HG03558 (cell line): ENCODE data around the gene TMEM62.
"Not testable (repeated sequence)": the region's sequence is repeated elsewhere in the genome, so short reads cannot be mapped to it uniquely, and the experiment has no call there.

Source experiments
- ATAC-seq: cut with Tn5 transposase; IDR thresholded peaks from one replicate; pipeline ENCODE4 v1.9.1; 2021; ENCODE audit warnings: moderate number of reproducible peaks; ENCODE audit not compliant: unreplicated experiment; ENCODE audit errors: extremely low read depth

Gene TMEM62

DNA sequence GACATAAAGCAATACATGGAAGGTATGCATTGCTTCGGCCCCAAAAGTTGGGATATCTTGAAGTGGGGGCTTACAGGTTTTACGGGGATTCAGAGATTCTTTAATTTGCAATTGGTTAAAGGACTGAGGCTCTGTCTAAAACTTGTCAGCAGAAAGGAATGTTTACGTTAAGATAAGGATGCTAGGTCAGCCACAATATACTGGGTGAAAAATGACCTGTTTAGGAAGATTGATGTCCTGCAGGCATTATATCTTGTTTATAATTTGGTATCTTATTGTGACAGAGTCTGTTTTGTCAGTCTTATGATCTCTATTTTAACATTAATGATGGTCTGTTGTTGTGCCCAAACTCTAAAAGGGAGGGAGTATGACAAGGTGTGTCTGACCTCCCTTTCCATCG lies 36.5 kb downstream of the TMEM62 start:
- ATAC-seq: no peak

- not testable (repeated sequence) for ATAC-seq
Observed at GRCh38 chr15:43175656-43176309, 42.4 kb downstream of the TMEM62 start.

DNA sequence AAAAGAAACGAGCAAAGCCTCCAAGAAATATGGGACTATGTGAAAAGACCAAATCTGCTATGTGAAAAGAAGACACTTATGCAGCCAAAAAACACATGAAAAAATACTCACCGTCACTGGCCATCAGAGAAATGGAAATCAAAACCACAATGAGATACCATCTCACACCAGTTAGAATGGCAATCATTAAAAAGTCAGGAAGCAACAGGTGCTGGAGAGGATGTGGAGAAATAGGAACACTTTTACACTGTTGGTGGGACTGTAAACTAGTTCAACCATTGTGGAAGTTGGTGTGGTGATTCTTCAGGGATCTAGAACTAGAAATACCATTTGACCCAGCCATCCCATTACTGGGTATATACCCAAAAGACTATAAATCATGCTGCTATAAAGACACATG lies 43.8 kb downstream of the TMEM62 start:
- not testable (repeated sequence) for ATAC-seq

DNA sequence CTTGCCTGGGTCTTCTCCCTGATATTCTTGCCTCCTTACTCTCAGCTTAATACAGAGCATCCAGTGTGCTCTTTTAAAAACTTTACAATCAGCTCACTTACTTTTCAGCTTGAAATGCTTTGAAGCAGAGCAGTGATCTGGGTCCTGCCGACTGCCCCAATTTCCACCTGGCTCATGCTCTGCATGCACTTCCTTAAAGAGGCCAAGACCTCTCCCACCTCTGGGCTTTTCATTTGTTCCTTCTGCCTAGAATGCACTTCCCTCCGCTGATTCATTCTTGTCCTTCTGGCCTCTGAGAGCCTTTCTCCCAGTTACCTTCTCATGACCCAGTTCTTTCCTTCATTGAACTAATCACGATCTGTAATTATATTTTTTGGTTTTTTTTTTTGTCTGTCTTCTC lies 49.9 kb downstream of the TMEM62 start:
- no peak for ATAC-seq

DNA sequence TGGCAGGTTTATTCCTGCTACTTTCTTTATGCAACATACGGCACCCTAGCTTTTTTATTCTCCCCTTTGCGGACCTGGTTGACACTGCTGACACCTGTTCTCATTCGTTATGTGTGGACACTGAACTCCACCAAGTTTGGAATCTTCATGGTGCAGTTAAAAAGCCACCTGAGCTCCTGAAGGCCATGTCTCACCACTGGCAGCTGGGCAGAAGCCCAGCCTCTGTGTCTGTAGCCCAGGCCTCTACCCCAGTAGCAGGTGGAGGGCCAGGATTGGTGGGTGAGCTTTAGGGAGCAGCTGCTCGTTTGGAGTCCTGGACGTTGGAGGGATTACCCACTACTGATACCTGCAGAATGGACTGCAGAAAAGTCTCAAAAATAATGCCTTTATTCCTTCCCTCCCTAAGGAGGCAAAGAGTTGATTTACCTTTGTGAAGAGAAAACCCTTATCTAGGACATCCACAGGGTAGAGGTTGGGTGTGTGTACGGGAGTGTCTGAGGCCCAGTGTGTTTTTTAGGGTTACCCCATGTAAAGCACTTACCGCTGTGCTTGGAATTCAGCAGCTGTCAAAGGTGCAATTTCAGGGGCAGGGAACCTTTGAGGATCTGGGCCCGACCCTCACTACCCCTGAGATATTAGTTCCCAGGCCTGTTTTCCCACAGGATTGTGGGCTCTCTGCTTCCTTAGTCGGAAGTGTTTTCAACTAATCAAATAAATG lies 51.2 kb downstream of the TMEM62 start:
- ATAC-seq: no peak

DNA sequence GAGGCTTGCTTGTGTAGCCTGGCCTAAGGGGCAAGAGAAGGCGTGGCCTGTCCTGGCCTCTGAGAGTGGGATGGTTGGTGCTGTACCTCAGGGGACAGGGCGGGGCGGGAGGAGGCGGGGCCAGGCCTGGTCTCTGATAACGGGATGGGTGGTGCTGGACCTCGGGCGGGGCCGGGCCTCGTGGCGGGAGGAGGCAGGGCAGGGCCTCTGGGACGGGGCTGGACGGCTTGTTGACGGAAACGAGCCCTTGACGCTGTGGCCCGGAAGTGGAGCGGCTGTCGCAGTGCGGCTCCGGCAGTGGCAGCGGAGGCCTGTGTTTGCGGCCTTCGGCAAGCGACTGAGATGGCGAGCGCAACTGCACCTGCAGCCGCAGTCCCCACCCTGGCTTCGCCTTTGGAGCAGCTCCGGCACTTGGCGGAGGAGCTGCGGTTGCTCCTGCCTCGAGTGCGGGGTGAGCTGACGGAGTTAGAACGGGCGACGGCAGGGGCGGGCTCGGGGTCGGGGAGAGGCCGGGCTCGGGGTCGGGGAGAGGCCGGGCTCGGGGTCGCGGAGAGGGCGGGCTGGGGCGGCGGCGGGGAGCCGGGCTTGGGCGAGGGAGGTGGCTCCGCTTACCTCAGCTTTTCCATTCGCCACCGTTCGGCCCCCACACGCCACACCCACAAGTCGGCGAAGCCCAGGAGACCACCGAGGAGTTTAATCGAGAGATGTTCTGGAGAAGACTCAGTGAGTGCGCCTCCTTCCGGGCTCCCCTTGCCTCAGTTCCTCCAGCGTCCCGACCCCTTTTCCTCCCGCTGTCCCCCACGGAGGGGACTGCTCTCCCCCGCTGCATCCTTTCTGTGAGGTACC lies 52.0 kb downstream of the TMEM62 start, which contains the start of gene CCNDBP1:
TSS of gene CCNDBP1 (plus strand) at position 247 of the 846 bp plus-strand sequence. CDS start at position 343, 96 bp downstream.
- ATAC-seq: peak; percentile 74

- ATAC-seq: no peak
Observed at GRCh38 chr15:43186003-43186353, 52.6 kb downstream of the TMEM62 start.

DNA sequence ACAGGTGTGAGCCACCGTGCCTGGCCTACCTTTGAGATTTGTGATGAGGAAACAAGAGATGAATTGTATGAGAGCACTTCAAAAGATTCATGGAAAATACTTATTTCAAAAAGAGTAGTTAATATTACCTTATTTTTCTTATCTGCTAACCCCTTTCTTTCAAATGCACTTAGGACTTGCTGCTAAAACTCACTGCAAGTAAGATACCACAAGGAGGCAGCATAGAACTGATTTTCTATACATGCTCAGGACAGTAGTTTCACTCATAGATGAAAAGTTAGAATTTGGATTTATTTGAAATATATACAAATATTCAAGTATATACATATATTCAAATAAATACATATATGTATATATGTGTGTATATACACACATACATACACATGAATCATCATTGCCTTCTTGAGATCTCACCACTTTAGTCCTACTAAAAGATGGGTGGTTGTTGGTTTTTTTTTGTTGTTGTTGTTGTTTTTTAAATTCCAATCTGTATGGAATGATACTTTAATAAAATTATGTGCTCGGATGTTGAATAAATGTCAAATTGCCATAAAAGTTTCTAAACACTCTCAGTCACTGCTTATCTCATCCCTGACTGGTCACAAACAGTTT lies 54.3 kb downstream of the TMEM62 start:
- no peak for ATAC-seq

DNA sequence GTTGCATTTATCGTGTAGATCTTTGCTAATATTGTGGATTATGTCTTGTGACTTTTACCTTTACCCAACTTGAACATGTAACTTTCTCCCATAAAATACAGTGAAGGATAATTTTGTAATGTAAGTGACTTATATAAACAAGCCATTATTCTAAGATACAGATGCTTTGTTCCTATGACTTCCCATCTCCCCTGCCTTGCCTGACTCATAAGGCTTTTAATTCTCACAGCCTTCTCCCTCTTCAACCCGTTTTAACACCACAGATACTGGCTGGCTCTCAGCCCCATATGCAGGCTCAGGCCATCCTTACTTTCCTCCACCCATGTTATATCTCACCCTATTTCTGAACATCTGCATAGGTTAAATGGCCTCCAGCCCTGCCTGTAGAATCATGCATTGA lies 55.9 kb downstream of the TMEM62 start:
- no peak for ATAC-seq

- ATAC-seq: no peak
Observed at GRCh38 chr15:43190178-43190577, 56.8 kb downstream of the TMEM62 start.

DNA sequence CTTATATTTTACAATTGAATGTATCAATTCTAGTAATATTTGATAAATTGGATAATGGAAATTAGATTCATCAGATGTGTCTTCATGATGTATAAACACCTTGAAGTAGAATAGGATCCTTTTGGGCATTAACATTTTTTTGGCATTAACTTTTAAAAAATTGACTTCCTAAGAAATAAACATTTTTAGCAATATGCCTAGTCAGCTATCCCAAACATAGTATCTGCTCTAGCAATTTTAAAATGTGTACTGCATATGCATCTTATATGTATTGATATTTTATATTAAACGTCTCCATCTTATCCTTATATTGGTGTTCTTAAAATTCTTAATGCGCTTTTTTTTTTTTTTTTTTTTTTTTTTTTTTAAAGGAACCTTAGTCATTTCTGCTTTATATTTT lies 60.3 kb downstream of the TMEM62 start:
- ATAC-seq: no peak

DNA sequence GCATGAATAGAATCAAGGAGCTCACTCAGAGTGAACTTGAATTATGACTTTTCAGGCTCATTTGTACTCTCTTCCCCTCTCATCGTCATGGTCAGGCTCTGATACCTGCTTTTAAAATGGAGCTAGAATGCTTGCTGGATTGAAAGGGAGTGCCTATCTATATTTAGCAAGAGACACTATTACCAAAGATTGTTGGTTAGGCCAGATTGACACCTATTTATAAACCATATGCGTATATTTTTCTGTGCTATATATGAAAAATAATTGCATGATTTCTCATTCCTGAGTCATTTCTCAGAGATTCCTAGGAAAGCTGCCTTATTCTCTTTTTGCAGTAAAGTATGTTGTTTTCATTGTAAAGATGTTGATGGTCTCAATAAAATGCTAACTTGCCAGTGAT lies 61.4 kb downstream of the TMEM62 start:
- ATAC-seq: no peak

- ATAC-seq: no peak
Observed at GRCh38 chr15:43196760-43197548, 63.6 kb downstream of the TMEM62 start.

DNA sequence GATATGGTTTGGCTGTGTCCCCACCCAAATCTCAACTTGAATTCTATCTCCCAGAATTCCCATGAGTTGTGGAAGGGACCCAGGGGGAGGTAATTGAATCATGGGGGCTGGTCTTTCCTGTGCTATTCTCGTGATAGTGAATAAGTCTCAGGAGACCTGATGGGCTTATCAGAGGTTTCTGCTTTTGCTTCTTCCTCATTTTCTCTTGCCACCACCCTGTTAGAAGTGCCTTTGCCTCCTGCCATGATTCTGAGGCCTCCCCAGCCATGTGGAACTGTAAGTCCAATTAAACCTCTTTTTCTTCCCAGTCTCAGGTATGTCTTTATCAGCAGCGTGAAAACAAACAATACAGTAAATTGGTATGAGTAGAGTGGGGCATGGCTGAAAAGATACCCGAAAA lies 64.4 kb downstream of the TMEM62 start:
- ATAC-seq: not testable (repeated sequence)

DNA sequence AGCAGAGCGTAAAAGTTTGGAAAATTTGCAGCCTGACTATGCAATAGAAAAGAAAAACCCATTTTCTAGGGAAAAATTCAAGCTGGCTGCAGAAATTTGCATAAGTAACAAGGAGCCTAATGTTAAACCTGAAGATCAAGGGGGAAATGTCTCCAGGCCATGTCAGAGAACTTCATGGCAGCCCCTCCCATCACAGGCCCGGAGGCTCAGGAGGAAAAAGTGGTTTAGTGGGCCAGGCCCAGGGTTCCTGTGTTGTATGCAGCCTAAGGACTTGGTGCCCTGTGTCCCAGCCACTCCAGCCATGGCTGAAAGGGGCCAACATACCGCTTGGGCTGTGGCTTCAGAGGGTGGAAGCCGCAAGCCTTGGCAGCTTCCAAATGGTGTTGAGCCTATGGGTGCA lies 65.2 kb downstream of the TMEM62 start:
- not testable (repeated sequence) for ATAC-seq

GRCh38 chr15:43198992-43199391 lies 65.6 kb downstream of the TMEM62 start:
- ATAC-seq: no peak

GRCh38 chr15:43199945-43200488 lies 66.6 kb downstream of the TMEM62 start:
- no peak for ATAC-seq

GRCh38 chr15:43204016-43204901 lies 70.9 kb downstream of the TMEM62 start:
- no peak for ATAC-seq

- no peak for ATAC-seq
Observed at GRCh38 chr15:43206054-43206453, 72.7 kb downstream of the TMEM62 start.
